Loucy (cell line): ENCODE results near the gene EYA3.
"Not testable (repeated sequence)": the region's sequence is repeated elsewhere in the genome, so short reads cannot be mapped to it uniquely, and the experiment has no call there.

Experiments
- EZH2phosphoT487 ChIP-seq: fragments of 200-600 bp; IDR thresholded peaks from 2 replicates; pipeline ENCODE4 v1.6.1; 2018; ENCODE audit warnings: antibody characterized with exemption, mild to moderate bottlenecking, moderate library complexity, borderline replicate concordance
- TF ChIP-seq, protein P1 (sequence below): fragments of 200-600 bp; sonication (generic); conservative IDR thresholded peaks from 2 replicates; pipeline ENCODE4 v1.5.1; 2014; ENCODE audit warnings: mild to moderate bottlenecking, antibody characterized with exemption, low read length

- TF ChIP-seq, protein P1, sequence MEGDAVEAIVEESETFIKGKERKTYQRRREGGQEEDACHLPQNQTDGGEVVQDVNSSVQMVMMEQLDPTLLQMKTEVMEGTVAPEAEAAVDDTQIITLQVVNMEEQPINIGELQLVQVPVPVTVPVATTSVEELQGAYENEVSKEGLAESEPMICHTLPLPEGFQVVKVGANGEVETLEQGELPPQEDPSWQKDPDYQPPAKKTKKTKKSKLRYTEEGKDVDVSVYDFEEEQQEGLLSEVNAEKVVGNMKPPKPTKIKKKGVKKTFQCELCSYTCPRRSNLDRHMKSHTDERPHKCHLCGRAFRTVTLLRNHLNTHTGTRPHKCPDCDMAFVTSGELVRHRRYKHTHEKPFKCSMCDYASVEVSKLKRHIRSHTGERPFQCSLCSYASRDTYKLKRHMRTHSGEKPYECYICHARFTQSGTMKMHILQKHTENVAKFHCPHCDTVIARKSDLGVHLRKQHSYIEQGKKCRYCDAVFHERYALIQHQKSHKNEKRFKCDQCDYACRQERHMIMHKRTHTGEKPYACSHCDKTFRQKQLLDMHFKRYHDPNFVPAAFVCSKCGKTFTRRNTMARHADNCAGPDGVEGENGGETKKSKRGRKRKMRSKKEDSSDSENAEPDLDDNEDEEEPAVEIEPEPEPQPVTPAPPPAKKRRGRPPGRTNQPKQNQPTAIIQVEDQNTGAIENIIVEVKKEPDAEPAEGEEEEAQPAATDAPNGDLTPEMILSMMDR = not testable (repeated sequence)
- TF ChIP-seq EZH2phosphoT487 = not testable (repeated sequence)
Observed at GRCh38 chr1:27994526-27994925, 93.9 kb downstream of the EYA3 start.
